ENCODE data around the gene UNC13C. TPM values are rescaled to one million over a fixed set of nuclear protein-coding genes. Genes with fewer than 3 reads are reported as not detected.

The UNC13C gene
- total RNA-seq, 2 donors from 2014 or later, result 1.2 to 4.2 TPM

DNA sequence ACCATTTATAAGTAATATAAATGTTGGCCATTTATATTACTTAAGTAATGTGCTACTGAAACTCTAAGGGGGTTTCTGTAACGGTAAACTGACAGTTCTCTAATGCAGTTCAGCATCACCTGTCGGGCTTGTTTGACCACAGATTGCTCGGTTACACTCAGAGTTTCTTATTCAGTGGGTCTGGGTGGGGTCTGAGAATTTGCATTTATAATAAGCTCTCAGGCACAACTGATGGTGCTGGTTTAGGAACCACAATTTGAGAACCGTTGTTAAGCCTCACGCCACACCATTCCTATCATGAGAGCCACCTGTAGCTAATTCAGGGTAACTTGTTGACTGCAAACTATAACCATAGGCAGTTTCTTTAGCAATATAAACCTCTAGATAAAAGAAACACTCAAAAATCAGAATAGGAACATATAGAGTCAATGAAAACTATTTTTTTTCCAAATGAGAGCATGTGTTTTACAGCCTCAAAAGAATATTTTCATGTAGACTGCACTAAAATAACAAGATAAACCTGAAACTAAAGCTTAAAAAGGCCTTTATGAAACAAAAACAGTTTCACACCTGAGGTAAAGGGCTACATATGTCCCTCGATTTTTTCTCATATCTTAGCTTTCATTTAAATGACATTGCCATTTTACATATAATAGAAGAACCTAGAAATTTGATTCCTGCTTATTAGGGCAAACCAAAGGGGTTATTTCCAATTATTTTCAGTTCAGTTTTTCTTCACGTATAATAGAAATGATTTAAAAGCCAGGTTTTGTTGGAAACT is 604.8 kb downstream of the UNC13C start:
- no peak for TF ChIP-seq CTCF (IDR thresholded peaks at IDR 0.05)
- H3K4me1 ChIP-seq (ENCODE audit: control insufficient read depth in 1 of 2, low read depth in 2 of 2), result no peaks in the 10 kb centered on the region
- no peaks in the 10 kb centered on the region for H3K27me3 ChIP-seq (replicated peaks; ENCODE audit: insufficient read depth)
- H3K9me3 ChIP-seq, result no peaks in the 10 kb centered on the region
- no peak for ATAC-seq (ENCODE audit: insufficient number of reproducible peaks, low FRiP score, low read depth)
- DNase-seq (ENCODE audit: low spot score), result no peak
- no peak overlapping the region for H3K4me3 ChIP-seq
- H3K36me3 ChIP-seq, result no peaks in the 10 kb centered on the region
- no peak overlapping the region for H3K27ac ChIP-seq

DNA sequence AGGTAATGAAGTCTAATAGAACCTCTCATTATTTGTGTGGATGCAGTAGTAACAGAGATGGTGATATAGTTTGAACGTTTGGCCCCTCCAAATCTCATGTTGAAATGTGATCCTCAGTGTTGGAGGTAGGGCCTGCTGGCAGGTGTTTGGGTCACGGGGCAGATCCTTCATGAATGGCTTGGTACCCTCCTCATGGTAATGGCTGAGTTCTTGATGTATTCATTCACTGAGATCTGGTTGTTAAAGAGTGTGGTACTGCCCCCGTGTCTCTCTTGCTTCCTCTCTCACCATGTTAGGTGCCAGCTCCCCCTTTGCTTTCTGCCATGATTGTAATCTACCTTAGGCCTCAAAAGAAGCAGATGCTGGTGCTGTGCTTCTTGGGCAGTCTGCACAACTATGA is 606.8 kb downstream of the UNC13C start:
- DNase-seq (ENCODE audit: low spot score), result no peak
- no peak for ATAC-seq (ENCODE audit: insufficient number of reproducible peaks, low FRiP score, low read depth)
- TF ChIP-seq CTCF (IDR thresholded peaks at IDR 0.05), result no peak
- no peaks in the 10 kb centered on the region for H3K4me1 ChIP-seq (ENCODE audit: control insufficient read depth in 1 of 2, low read depth in 2 of 2)
- H3K9me3 ChIP-seq, result peaks cover under 1% of the 10 kb centered on the region
- no peak overlapping the region for H3K27ac ChIP-seq
- no peaks in the 10 kb centered on the region for H3K27me3 ChIP-seq (replicated peaks; ENCODE audit: insufficient read depth)
- no peak overlapping the region for H3K4me3 ChIP-seq
- H3K36me3 ChIP-seq, result no peaks in the 10 kb centered on the region

DNA sequence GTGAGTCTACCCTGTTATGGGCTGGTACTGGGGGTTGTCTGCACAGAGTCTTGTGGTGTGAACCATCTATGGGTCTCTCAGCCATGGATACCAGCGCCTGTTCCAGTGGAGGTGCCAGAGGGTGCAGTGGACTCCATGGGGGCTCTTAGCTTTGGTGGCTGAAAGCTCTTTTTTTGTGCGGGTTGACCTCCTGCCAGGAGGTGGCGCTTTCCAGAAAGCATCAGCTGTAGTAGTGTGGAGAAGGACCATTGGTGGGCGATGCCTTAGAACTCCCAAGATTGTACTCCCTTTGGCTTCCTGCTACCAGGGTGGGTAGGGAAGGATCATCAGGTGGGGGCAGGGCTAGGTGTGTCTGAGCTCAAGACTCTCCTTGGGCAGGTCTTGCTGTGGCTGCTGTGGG is 615.9 kb downstream of the UNC13C start:
- DNase-seq (ENCODE audit: low spot score) (no peak), ATAC-seq (ENCODE audit: insufficient number of reproducible peaks, low FRiP score, low read depth) (no peak)
- Histone ChIP-seq H3K9me3 (peaks cover 8% of the 10 kb centered on the region), H3K4me1 (ENCODE audit: control insufficient read depth in 1 of 2, low read depth in 2 of 2) (no peaks in the 10 kb centered on the region), H3K27ac (no peak overlapping the region), H3K36me3 (no peaks in the 10 kb centered on the region), H3K27me3 (replicated peaks; ENCODE audit: insufficient read depth) (no peaks in the 10 kb centered on the region), H3K4me3 (no peak overlapping the region)
- TF ChIP-seq CTCF (IDR thresholded peaks at IDR 0.05), result no peak

DNA sequence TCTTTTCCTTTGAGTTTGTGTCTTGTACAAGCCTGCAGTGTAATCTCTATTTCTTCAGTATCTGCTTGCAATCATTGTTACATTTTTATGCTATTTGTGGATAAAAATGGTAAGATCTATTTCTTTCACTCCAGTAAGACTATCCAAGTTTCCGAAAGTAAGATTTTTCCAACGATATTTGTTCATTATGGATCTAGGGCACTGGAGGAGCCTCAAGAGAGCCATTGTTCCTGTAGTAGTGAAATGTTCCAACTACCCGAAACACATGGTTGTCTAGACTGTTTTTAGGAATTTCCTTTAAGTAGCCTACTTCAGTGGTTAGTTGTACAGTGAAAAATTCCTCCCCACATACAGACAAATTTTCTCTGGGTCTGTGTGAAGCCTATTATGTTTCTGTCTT is 621.1 kb downstream of the UNC13C start:
- no peaks in the 10 kb centered on the region for H3K27me3 ChIP-seq (replicated peaks; ENCODE audit: insufficient read depth)
- H3K9me3 ChIP-seq, result no peaks in the 10 kb centered on the region
- no peak for TF ChIP-seq CTCF (IDR thresholded peaks at IDR 0.05)
- no peaks in the 10 kb centered on the region for H3K4me1 ChIP-seq (ENCODE audit: control insufficient read depth in 1 of 2, low read depth in 2 of 2)
- ATAC-seq (ENCODE audit: insufficient number of reproducible peaks, low FRiP score, low read depth), result no peak
- no peaks in the 10 kb centered on the region for H3K36me3 ChIP-seq
- DNase-seq (ENCODE audit: low spot score), result no peak
- H3K27ac ChIP-seq, result no peak overlapping the region
- H3K4me3 ChIP-seq, result no peak overlapping the region

DNA sequence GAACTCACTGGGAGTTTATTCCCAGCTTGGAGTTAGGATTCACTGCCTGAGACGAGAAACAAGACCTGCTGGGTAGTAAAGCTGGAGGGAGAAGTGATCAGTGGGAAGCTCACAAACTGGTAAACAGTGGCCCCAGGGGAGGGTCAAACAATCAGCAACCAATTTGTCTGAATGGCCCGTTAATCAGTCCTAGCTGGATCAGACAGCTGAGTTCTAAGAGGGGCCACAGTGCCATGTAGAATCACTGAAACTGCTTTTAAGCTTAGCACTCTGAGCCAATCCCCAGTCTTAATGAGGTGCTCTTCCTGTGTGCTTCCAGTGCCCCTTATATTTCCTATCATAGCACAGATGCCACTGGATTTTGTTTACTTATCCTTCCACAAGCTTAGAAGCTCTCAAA is 626.8 kb downstream of the UNC13C start:
- Histone ChIP-seq H3K9me3 (no peaks in the 10 kb centered on the region), H3K4me1 (ENCODE audit: control insufficient read depth in 1 of 2, low read depth in 2 of 2) (no peaks in the 10 kb centered on the region), H3K27me3 (replicated peaks; ENCODE audit: insufficient read depth) (no peaks in the 10 kb centered on the region), H3K27ac (no peak overlapping the region), H3K36me3 (no peaks in the 10 kb centered on the region), H3K4me3 (no peak overlapping the region)
- no peak for TF ChIP-seq CTCF (IDR thresholded peaks at IDR 0.05)
- DNase-seq (ENCODE audit: low spot score) (no peak), ATAC-seq (ENCODE audit: insufficient number of reproducible peaks, low FRiP score, low read depth) (no peak)

Measured in thoracic aorta (tissue), 2 donors.